Vagina (tissue), 2 donors: Measurements from ENCODE around the gene CEP250.

ENCODE experiments used
- CTCF ChIP-seq, 3 experiments: fragments of 450-650 bp in 2 of 3; fragments of 200-600 bp in 1 of 3; sonication (generic) in 1 of 3; IDR thresholded peaks; one replicate each; pipeline ENCODE4 v1.5.1; 2017 to 2019; ENCODE audit warnings: antibody characterized with exemption in 3 of 3, mild to moderate bottlenecking in 2 of 3, moderate library complexity in 2 of 3
- POLR2A ChIP-seq, 2 donors: fragments of 450-650 bp; IDR thresholded peaks; one replicate each; pipeline ENCODE4 v1.6.1; 2017; ENCODE audit warnings: antibody characterized with exemption in 2 of 2, mild to moderate bottlenecking in 2 of 2, moderate library complexity in 2 of 2
- POLR2AphosphoS5 ChIP-seq, 2 donors: sonication (generic); formaldehyde crosslinking; IDR thresholded peaks; one replicate each; pipeline ENCODE4 v1.9.0; 2017; ENCODE audit warnings: antibody characterized with exemption in 2 of 2, mild to moderate bottlenecking in 2 of 2, low read depth in 1 of 2; ENCODE audit not compliant: insufficient read depth in 1 of 2

GRCh38 chr20:35444226-35444625 lies 11.2 kb upstream of the CEP250 start:
- no peak for TF ChIP-seq CTCF (IDR thresholded peaks at IDR 0.05)
- TF ChIP-seq POLR2AphosphoS5 (IDR thresholded peaks at IDR 0.05; ENCODE audit: insufficient read depth in 1 of 2, low read depth in 1 of 2), result no peak
- TF ChIP-seq POLR2A (IDR thresholded peaks at IDR 0.05), result no peak
